ENCODE measurements around the gene COX14. TPM values are rescaled to one million over a fixed set of nuclear protein-coding genes. Genes with fewer than 3 reads are reported as not detected.

The COX14 gene
- total RNA-seq, 1 experiment from 2014 or later = 41.0 TPM

GRCh38 chr12:50112456-50113218 lies 601 bp downstream of the COX14 start:
- Histone ChIP-seq H3K4me2 (ENCODE audit: low read length) (peak overlapping the region; percentile 79), H3K9ac (ENCODE audit: low read length) (peak overlapping the region; percentile 85), H3K4me3 (replicated peaks in 1 of 2; ENCODE audit: low read depth in 1 of 2, low read length in 2 of 2) (peak overlapping the region; percentile 93 to 99), H2AFZ (ENCODE audit: low read depth, low read length, poor library complexity, severe bottlenecking) (no peak overlapping the region), H3K4me1 (ENCODE audit: control insufficient read depth in 1 of 2, insufficient read depth in 2 of 2, low read length in 2 of 2) (peaks cover 20 to 22% of the 10 kb centered on the region in 2 experiments), H3K9me3 (ENCODE audit: control insufficient read depth in 1 of 2, insufficient read depth in 1 of 2, low read depth in 1 of 2, low read length in 2 of 2) (no peaks in the 10 kb centered on the region), H3K27ac (ENCODE audit: low read depth, low read length) (peak overlapping the region; percentile 77), H3K9me2 (ENCODE audit: insufficient read depth) (no peaks in the 10 kb centered on the region), H3K36me3 (ENCODE audit: control insufficient read depth in 1 of 2, insufficient read depth in 2 of 2, low read length in 2 of 2) (no peaks in the 10 kb centered on the region), H3K27me3 (ENCODE audit: insufficient read depth, low read length) (no peaks in the 10 kb centered on the region), H4K20me1 (ENCODE audit: insufficient read depth) (no peaks in the 10 kb centered on the region), H3K79me2 (ENCODE audit: insufficient read depth, low read length) (peaks cover 46% of the 10 kb centered on the region)
- RAD21 ChIA-PET (ENCODE audit: low non-redundant PET in 1 of 2, low total read pairs in 2 of 2, uncharacterized antibody in 2 of 2, unreplicated experiment in 2 of 2) = interaction anchor here (0.5 to 1.7 kb wide), 7 partner anchors 28 to 202 kb away, joined by 3 to 7 read pairs (median 3); partner anchors contain the start of gene SMARCD1 (in 1 of the 2)
- POLR2A ChIA-PET = interaction anchor here (0.6 to 2.8 kb wide), 11 partner anchors 9 to 171 kb away, joined by 3 to 20 read pairs (median 4); partner anchors contain the start of genes CERS5, GPD1, LIMA1 and SMARCD1
- intact Hi-C loops (cut with micrococcal nuclease) = loop anchor here (5.0 kb wide), 1 partner anchor 200 kb away; no protein-coding TSS in a partner anchor
- ATAC-seq = peak; percentile 5
- CTCF ChIA-PET = interaction anchor here (0.9 to 3.8 kb wide), 20 partner anchors 8 to 713 kb away, joined by 3 to 33 read pairs (median 6); partner anchors contain the start of genes CERS5, GPD1, LIMA1 and SMARCD1
- TSS peak; percentile 40 for BruUV-seq (replicated peaks)
- TF ChIP-seq YY1 (IDR thresholded peaks at IDR 0.05; ENCODE audit: extremely low read depth, insufficient replicate concordance, low read depth, low read length) (no peak), TCF7L2 (IDR thresholded peaks at IDR 0.05; ENCODE audit: borderline replicate concordance, extremely low read depth, insufficient read depth, insufficient read length) (no peak), SP1 (IDR thresholded peaks at IDR 0.05; ENCODE audit: low read depth) (no peak), ZFX (IDR thresholded peaks at IDR 0.05) (peak; percentile 39; the same call in 1 of the 2 replicates), CEBPB (IDR thresholded peaks at IDR 0.05; ENCODE audit: low read depth) (no peak), EZH2 (IDR thresholded peaks at IDR 0.05) (no peak), CTCF (IDR thresholded peaks at IDR 0.05 in 2 of 3, conservative IDR thresholded peaks at IDR 0.05 in 1 of 3; ENCODE audit: borderline replicate concordance in 1 of 3, insufficient read depth in 1 of 3, low read depth in 2 of 3, low read length in 2 of 3) (no peak), MAX (IDR thresholded peaks at IDR 0.05) (no peak)
- no peak for DNase-seq (ENCODE audit: low read depth, low spot score)

Measured in HCT116 (cell line).